ENCODE measurements around the gene PGGHG. TPM values are rescaled to one million over a fixed set of nuclear protein-coding genes. Genes with fewer than 3 reads are reported as not detected.

PGGHG gene
- total and polyA plus RNA-seq, 2 donors from 2014 or later: 16.1 to 64.1 TPM

- Histone ChIP-seq H3K4me1 (ENCODE audit: control insufficient read depth in 2 of 3, insufficient read depth in 2 of 3, low read depth in 1 of 3, low read length in 3 of 3) (peaks cover 0 to 18% (median 15%) of the 10 kb centered on the region in 3 donors), H3K9me3 (ENCODE audit: control insufficient read depth in 2 of 3, insufficient read depth in 1 of 3, low read length in 3 of 3) (no peaks in the 10 kb centered on the region), H3K27me3 (ENCODE audit: control insufficient read depth, insufficient read depth, low read length) (no peaks in the 10 kb centered on the region), H3K4me3 (ENCODE audit: low read length in 3 of 3) (no peak overlapping the region), H3K36me3 (ENCODE audit: control insufficient read depth in 2 of 3, insufficient read depth in 3 of 3, low read length in 3 of 3) (no peaks in the 10 kb centered on the region), H3K9ac (ENCODE audit: low read length in 3 of 3) (no peak overlapping the region), H3K27ac (ENCODE audit: low read depth in 2 of 2, low read length in 2 of 2) (no peak overlapping the region)
- intact Hi-C loops (cut with DNase I): no loop called here
- FAIRE-seq: no peak
- TF ChIP-seq CTCF (IDR thresholded peaks at IDR 0.05; ENCODE audit: borderline replicate concordance, extremely low read depth, insufficient read depth): no peak
- DNase-seq: peak in 2 of 5 donors; percentile 40 to 64
Measured at GRCh38 chr11:330307-330693, 41.4 kb downstream of the PGGHG start.

GRCh38 chr11:330694-331357 is 41.9 kb downstream of the PGGHG start:
- FAIRE-seq (no peak), DNase-seq (peak in 1 of 5 donors; percentile 71)
- Histone ChIP-seq H3K27ac (ENCODE audit: low read depth in 2 of 2, low read length in 2 of 2) (no peak overlapping the region), H3K4me3 (ENCODE audit: low read length in 3 of 3) (no peak overlapping the region), H3K9me3 (ENCODE audit: control insufficient read depth in 2 of 3, insufficient read depth in 1 of 3, low read length in 3 of 3) (no peaks in the 10 kb centered on the region), H3K4me1 (ENCODE audit: control insufficient read depth in 2 of 3, insufficient read depth in 2 of 3, low read depth in 1 of 3, low read length in 3 of 3) (peaks cover 0 to 15% (median 14%) of the 10 kb centered on the region in 3 donors), H3K36me3 (ENCODE audit: control insufficient read depth in 2 of 3, insufficient read depth in 3 of 3, low read length in 3 of 3) (no peaks in the 10 kb centered on the region), H3K9ac (ENCODE audit: low read length in 3 of 3) (no peak overlapping the region), H3K27me3 (ENCODE audit: control insufficient read depth, insufficient read depth, low read length) (no peaks in the 10 kb centered on the region)
- intact Hi-C loops (cut with DNase I): no loop called here
- no peak for TF ChIP-seq CTCF (IDR thresholded peaks at IDR 0.05; ENCODE audit: borderline replicate concordance, extremely low read depth, insufficient read depth)

DNA sequence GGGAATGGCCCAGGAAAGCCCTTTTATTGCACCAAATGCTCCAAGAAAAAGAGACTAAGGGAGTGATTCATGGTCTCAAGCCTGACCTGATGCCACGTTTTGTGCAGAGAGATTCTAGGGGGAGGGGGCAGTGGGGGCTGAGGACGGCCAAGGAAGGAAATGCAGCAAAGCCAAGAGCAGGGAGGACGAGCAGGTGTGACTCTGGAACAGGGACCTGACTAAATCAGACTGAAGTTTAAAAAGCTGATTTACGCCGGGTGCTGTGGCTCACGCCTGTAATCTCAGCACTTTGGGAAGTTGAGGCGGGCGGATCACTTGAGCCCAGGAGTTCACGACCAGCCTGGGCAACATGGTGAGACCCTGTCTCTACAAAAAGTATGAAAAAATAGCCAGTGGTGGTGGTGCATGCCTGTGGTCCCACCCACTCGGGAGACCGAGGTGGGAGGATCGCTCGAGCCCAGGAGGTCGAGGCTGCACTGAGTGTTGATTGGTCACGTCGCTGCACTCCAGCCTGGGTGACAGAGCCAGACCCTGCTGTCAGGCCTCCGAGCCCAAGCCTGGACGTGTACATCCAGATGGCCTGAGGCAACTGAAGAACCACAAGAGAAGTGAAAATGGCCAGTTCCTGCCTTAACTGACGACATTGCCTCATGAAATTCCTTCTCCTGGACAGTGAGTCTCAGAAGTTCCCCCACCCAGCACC is 42.6 kb downstream of the PGGHG start:
- Histone ChIP-seq H3K27ac (ENCODE audit: low read depth in 2 of 2, low read length in 2 of 2) (no peak overlapping the region), H3K9ac (ENCODE audit: low read length in 3 of 3) (no peak overlapping the region), H3K4me1 (ENCODE audit: control insufficient read depth in 2 of 3, insufficient read depth in 2 of 3, low read depth in 1 of 3, low read length in 3 of 3) (peaks cover 2 to 11% (median 10%) of the 10 kb centered on the region in 3 donors), H3K36me3 (ENCODE audit: control insufficient read depth in 2 of 3, insufficient read depth in 3 of 3, low read length in 3 of 3) (no peaks in the 10 kb centered on the region), H3K9me3 (ENCODE audit: control insufficient read depth in 2 of 3, insufficient read depth in 1 of 3, low read length in 3 of 3) (no peaks in the 10 kb centered on the region), H3K4me3 (ENCODE audit: low read length in 3 of 3) (no peak overlapping the region), H3K27me3 (ENCODE audit: control insufficient read depth, insufficient read depth, low read length) (no peaks in the 10 kb centered on the region)
- no peak for TF ChIP-seq CTCF (IDR thresholded peaks at IDR 0.05; ENCODE audit: borderline replicate concordance, extremely low read depth, insufficient read depth)
- intact Hi-C loops (cut with DNase I): no loop called here
- DNase-seq: peak in 1 of 5 donors; percentile 65
- FAIRE-seq: no peak
